GM18520 (cell line): Measurements from ENCODE around the gene DPP10.

Source experiments
- ATAC-seq: cut with Tn5 transposase; IDR thresholded peaks from one replicate; pipeline ENCODE4 v1.9.1; 2021; ENCODE audit not compliant: unreplicated experiment

Gene DPP10

DNA sequence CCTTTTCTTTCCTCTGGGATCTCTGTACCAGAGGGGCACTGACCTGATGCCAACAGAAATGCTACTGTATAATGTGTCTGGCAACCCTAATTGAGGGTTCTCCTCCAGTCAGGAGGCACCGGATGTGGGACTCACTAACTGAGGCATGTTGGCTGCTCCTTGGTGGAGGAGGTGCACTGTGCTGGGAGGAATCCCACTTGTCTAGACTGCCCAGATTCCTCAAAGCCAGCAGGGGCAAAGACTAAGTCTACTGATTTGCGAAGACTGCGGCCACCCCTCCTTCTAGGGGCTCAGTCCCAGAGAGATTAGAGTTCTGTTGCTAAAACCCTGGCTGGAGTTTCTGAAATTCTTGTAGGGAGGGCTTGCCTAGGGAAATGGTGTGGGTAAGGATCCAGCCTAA, 1192.1 kb downstream of the DPP10 start:
- no peak for ATAC-seq

DNA sequence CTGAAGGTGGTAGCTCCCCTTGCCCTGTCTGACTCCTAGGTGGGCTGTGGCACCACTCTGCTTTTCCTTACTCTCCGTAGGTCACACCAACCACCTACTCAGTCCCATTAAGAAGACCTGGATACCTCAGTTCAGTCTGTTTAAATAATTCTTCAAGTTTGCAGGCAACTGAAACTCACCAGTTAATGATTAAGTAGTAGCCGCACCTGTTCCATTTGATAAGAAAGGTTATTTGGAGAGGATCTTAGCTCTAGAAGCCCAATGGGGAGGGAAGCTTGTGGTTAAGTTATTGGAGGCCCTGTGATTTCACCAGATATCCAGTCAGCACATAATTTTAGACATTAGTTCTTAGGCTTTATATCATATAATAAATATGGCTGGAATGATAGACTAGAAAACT, 1193.0 kb downstream of the DPP10 start:
- no peak for ATAC-seq

DNA sequence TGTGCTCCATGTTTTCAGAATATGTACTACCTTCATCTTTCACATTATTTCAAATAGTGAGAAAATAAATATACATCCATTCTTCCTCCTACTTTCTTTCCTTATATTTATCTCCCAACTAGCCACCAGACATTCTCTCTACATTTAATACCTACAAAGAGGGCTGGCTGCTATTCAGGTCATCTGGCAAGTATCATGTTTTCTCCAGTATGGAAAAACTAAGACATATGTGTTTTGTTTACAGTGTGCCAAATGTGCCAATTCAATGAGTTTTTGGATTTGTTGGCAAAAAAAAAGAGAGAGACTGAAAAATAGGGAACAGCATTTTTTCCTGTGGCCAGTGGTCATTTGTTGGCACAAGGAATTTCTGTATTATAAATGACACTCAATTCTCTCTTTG, 1207.3 kb downstream of the DPP10 start:
- ATAC-seq, result no peak

DNA sequence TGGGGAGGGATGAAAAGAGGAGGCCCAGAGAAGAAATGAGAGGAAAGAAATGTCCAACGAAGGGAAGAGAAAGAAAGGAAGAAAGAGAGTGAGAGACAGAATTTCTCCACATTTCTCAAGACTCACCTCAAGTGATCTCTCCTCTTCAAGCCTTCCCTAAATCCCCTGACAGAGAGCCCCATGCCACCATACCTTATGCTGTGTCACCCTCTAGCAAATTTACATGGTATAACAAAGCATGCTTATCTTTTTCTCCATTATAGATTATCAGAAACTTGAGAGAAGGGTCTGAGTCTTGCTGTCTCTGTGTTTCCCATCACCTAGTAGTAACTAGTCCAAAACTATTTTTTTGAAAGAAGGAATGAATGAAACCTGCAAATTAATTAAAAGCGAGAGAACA, 1208.4 kb downstream of the DPP10 start:
- no peak for ATAC-seq

DNA sequence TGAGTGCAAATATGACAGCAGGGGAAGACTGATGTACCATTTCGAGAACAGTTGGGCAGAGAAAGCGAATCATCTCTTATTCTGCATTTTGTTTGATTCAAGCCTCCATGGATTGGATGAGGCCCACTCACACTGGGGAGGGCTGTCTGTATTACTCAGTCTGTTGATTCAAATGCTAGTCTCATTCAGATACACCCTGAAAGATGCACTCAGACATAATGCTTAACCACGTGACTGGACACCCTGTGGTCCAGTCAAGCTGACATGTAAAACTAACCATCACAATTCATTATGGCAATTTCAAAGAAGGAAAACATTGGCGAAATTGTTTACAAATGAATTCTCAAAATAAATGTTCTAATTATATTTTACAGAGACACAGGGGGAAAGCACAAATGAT, 1210.2 kb downstream of the DPP10 start:
- ATAC-seq, result no peak

DNA sequence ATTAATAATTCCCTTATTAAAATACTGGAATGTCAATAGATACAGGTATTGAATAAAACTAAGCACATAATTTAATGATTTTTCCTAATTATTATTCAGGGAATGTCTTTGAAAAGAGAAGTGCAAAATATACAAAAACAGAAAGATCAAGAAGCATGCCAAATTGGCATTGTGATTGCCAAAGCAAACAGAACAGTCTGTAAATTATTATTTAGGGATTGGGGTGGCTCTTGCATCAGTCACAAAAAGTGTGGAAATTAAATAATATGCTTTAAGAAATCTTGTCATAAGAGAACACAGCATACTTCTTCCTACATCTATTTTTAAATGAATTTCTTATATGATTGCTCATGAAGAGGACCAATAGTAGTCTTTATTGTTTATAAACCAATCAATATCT, 1211.9 kb downstream of the DPP10 start:
- ATAC-seq, result no peak

DNA sequence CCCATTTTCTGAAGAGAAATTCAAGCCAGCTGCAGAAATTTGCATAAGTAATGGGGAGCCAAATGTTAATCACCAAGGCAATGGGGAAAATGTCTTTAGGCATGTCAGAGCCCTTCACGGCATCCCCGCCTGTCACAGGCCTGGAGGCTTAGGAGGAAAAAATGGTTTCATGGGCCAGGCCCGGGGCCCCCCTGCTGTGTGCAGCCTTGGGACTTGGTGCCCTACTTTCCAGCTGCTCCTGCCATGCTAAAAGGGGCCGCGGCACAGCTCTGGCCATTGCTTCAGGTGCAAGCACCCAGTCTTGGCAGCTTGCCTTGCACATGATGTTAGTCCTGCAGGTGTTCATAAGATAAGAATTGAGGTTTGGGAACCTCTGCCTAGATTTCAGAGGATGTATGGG, 1235.7 kb downstream of the DPP10 start:
- ATAC-seq, result no peak

DNA sequence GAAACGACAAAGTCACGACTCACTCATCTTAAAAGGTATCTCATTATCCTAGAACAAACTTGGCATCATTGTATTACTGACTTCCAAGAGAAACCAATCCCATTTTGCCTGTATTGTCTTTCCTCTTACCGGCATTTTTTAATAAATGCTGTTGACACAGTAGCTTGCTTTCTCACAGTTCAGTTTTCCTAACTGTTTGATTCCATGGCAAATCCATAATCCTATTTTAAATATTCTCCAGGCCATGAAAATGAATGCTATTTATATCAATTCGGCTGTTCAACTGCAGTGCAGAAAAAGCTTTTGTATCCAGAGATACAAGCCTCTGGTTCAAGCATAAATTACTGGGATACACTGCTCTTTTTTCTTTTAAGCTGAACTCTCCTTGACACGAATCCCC, 1241.9 kb downstream of the DPP10 start:
- ATAC-seq, result no peak

DNA sequence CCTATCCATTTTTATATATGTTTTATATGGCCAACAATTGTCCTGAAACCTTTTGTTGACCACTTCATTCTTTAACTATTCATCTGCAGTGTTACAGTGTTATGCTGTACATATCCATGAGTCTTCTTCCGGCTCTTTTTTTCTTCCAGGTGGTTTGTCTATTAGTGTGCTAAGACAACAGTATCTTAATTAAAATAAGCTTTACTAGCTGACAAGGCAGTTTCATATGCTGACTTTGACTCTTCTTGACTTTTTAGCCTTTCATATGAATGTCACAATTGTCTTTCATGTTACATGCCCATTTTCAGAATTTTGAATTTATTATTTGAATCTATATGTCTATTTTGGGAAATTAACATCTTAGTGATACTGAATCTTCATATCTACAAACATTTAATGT, 1249.0 kb downstream of the DPP10 start:
- ATAC-seq, result no peak

DNA sequence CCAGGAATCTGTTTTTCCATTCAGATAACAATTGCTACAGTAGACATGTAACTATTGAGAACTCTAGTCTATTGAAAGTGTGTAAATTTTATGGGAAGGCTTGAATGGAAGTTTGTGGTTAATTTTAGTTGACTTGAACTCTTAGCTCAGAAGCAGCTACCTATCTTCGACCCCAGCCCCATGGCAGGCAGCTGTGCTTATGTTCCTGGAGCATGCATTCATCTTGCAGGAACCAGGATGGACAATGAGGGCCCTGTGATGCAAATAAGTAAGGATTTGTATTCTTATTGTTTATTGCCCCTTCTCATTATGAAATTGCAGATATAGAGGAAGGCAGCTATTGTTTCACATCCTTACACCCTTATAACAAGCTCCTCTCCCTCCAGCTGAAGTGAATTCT, 1252.2 kb downstream of the DPP10 start:
- ATAC-seq, result no peak

DNA sequence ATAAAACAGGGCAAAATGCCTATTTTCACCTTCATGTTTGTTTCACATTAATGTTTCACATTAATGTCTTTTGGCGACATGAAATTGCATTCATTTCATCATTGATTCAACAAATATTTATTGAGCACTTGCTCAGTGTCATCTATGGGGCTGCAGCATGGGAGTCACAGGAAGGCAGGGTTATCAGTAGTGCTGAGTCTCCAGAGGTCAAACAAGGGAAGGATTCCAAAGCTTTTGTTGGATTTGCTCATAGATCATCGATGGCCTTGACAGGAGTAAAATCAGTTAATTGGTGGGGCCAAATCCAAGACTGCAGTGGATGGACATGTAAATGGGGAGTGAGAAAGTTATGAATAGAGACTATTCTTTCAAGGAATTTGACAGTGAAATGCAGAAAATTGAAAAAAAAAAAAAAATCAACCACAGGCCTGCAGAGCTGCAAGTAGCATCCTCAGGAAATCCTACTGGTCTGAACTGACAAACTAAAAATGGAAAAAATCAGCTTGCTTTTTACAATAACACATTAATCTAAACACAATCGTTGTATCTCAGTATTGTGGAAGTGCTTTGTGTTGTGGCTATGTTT, 1290.8 kb downstream of the DPP10 start:
- no peak for ATAC-seq

DNA sequence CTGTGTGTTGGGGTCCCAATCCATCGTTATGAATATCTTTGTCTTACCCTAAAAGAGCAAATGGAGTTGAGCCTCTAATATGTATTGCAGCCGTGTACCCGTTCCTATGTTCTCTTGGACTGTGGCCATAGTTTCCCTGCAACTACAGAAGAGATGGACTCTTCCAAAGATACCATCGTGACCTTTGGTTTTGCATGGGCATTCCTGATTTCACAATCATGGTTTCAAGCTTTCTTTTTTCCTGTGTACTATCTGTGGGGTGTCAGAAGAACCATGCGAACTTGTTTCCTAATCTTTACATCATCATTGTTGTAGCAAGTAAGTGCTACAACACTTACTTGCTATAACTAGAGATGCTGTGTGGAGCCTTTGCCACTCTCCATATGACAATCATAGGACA, 1295.7 kb downstream of the DPP10 start:
- no peak for ATAC-seq

DNA sequence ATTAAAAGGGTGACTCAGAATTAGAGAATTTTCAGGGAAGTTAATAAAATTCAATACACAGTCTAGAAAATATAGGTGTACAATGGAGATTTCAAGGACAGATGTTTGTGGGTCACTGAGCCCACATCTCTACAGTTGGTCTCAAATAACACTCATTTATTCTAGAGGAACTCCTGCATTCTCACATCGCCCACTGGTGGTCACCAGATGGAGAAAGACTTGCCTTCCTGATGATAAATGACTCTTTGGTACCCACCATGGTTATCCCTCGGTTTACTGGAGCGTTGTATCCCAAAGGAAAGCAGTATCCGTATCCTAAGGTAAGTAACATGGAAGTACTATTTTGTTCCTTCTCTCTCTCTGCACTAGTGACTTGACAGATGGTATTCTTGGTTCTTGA, 1297.1 kb downstream of the DPP10 start:
- ATAC-seq, result no peak

DNA sequence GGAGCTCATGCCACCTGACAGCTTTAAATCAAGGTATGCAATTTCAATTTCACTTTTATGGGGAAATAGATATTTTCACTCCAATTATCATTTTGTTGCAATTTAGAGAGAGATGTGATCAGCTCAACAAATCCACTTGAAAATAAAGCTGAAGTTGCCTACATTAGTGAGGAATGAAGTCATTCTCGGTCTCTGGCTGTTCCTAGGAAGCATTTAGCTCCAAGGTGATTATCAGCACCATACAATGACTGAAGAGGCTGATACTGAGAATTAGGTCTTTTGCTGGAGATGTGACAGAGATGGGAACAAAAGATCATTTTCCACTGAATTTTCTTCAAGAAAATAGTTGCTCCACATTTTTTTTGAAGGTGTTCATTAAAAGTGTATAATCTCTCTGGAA, 1303.7 kb downstream of the DPP10 start:
- ATAC-seq, result no peak

DNA sequence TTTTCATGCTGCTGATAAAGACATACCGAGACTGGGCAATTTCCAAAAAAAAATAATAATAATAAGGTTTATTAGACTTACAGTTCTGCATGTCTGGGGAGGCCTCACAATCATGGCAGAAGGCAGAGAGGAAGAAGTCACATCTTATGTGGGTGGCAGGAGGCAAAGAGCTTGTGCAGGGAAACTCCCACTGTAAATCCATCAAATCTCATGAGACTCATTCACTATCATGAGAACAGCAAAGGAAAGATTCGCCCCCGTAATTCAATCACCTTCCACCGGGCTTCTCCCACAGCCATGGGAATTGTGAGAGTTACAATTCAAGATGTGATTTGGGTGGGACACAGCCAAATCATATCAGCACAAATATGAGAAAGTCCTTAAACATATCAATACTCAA, 1314.8 kb downstream of the DPP10 start:
- no peak for ATAC-seq

DNA sequence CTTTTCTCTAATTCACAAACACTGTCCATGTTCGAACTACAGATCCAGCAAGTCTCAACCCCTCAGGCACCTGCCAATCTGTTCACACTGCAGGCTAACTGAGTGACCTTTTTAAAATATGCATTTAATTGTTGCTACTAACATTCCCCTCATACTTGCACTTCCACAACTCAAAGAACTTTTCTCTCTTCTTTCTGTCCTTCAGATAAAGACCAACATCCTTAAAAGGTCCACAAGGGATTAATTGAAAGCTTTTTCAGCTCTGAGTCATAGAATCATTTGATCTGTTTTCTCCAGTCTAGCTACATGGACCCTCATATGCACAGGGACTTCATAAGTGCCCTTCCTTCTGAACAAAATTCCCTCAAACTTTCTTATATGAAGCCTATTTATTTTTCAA, 1321.2 kb downstream of the DPP10 start:
- ATAC-seq, result no peak

DNA sequence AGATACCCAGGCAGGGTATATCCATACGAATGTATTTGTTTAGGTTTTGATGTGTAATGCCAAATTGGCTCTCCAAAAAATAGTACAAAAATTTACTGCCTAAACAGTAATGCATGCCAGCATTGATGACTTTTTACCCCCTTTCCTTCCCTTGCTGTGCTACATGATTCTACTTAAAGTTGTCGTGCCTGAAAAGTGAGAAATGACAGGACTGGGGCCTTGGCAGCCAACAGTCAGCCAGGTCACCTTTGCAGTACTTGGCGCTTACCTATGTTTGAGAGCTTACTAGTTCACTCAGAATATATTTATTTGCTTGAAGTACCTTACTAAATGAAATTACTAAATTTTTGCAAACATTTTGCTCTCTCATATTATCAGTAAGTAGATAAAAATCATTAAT, 1329.1 kb downstream of the DPP10 start:
- ATAC-seq, result no peak

DNA sequence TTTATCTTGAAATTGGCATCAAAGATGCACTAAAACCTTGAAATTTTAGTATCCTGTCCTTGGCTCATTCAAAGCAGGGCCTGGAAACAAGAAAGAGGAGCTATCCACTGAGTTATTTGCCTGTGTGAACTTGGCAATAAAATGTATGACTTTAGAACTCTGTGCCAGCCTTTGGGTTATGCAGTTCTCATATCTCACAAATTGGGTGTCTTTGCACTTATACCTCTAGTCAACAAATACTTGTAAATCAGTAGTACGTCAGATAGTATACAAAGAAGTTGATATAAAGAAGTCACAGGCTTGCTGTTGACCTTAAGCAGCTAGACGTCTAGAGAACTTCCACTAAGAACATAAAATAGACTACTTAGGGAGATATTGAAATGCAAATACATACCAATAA, 1331.9 kb downstream of the DPP10 start:
- ATAC-seq, result no peak

DNA sequence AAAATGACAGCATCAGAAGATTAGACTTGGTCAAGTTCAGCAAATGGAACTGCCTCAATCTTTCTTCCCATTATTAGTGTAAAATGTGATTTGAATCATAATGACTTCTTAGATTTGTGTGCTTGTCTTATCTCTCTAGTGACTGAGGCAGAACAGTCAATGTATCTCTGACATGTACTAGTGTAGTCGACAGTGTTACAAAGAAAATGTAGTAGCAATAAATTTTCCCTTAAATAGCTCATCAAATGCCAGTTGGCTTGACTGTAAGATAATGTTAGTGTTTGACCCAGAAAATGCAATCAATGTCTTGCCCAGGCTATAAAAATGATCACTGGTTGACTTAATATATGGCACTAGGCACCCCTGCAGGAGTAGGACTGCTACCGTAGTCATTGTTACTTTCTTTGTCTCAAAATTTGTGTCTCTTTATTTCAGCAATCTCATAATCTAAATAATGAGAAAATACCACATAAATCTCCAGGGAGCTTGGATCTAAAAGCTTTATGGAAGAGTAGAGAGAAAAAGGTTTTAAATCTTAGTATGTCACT, 1336.7 kb downstream of the DPP10 start:
- ATAC-seq, result no peak

DNA sequence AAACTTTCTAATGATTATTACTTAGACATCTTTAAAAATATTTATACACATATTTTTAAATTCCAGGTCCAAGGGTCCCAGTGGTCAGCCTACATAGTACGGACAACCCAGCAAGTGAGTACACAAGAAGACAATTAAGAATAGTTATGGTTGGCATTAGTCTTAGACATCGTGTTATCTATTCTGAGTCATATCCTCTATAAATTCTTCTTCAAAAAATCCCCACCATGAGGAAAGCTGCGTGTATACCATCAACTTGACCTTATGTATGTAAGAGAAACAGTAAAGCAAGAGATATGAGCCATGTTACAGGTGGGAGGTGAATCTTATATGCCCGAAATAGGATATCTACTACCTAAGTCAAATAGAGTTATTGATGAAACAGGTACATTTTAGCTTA, 1339.8 kb downstream of the DPP10 start:
- ATAC-seq, result no peak

DNA sequence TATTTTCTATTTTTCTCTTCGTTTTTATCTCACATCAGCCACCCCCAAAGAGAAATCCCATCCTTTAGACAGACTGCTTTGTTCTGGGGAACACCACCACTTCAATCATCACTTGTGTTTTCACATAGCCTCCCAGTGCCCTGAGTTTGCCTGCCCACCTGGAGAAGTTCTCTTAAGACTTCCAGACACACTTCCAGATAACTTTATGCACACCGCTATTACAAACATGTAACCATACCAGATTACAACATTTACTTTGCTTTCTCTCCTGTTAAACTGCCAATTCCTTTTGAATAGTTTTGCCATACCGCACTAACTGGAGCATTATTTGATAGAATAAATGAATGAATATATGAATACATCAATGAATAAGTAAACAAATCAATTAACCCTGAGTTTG, 1353.6 kb downstream of the DPP10 start:
- ATAC-seq, result no peak

DNA sequence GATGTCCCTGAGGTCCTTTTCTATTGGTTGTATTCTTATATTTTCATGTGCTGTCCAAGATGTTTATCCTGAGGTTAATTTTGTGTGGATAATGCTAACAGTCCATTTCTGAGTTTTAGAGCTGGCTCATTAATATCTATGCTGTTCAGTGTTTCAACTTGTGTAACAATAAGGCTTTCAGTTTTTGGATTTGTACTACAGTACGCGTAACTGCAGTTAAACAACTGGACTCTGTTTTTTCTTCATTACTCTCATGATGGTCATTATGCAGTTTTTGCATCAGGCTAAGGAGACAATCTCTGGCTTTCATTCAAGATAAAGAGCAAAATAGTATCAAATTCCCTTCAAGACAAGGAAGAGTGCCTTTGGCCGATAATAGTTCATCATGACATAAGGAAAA, 1364.8 kb downstream of the DPP10 start:
- ATAC-seq, result no peak

DNA sequence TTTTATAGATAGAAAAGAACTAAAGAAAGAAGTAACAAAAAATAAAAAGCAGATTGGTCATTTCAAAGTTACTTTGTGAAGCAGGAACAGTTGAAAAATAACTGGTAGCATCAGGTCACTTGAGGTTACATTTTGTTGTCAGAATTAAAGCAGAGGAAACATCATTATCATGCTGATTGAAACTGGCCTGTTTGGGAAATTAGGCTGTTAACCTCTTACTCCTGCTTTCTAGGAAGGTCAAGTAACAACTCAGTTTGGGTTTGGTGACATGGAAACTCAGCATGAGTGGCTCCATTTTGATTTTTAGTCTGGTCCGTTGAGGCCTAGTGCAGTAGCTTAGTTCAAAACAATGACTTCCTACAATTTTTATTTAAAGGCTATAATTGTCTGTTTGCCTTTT, 1383.5 kb downstream of the DPP10 start:
- no peak for ATAC-seq

DNA sequence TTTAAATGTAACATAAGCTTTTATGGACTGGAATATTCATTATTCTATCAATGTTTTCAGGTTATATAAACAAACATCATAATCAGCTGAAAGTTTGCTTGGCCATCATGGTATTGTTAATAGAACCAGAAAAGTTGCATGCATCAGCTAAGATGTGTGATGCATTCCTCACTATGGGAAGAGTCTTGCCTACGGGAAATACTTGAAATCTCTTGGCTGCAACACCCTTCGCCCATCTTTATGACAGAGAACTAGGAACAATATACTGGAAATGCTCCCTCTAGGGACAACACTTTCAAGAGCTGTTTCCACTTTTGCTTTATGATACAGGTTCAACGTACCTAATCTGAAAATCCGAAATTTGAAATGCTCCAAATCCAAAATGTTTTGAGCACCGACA, 1390.8 kb downstream of the DPP10 start:
- ATAC-seq, result no peak
